ENCODE measurements around the gene CEBPZOS.
"Not testable (repeated sequence)": the region's sequence is repeated elsewhere in the genome, so short reads cannot be mapped to it uniquely, and the experiment has no call there.

Gene CEBPZOS

DNA sequence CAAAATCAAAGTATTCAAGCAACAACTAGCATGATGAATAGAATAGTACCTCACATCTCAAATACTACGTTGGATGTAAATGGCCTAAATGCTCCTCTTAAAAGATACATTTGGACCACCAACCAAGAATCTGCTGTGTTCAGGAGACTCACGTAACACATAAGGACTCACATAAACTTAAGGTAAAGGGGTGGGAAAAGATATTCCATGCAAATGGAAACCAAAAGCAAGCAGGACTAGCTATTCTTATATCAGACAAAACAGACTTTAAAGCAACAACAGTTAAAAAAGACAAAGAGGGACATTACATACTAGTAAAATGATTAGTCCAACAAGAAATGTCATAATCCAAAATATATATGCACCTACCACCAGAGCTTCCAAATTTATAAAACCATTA lies 10.5 kb downstream of the CEBPZOS start:
- not testable (repeated sequence) for H3K79me1 ChIP-seq (replicated peaks; ENCODE audit: low read length, poor library complexity, severe bottlenecking); H2BK15ac ChIP-seq (ENCODE audit: low read depth, poor library complexity, severe bottlenecking); H4K8ac ChIP-seq (ENCODE audit: low read length); H2AK5ac ChIP-seq (ENCODE audit: low read length, severe bottlenecking); H3K9ac ChIP-seq (ENCODE audit: low read length); H2BK120ac ChIP-seq (ENCODE audit: low read depth, low read length); H3K4me2 ChIP-seq (ENCODE audit: low read length, poor library complexity, severe bottlenecking); H3K4me1 ChIP-seq (ENCODE audit: control insufficient read depth, insufficient read depth, low read depth, low read length); H2BK5ac ChIP-seq (ENCODE audit: low read depth, low read length, poor library complexity, severe bottlenecking); H2AFZ ChIP-seq (ENCODE audit: low read depth, low read length); H3K4ac ChIP-seq (ENCODE audit: low read depth in 1 of 2, low read length in 2 of 2); H2BK12ac ChIP-seq (ENCODE audit: low read length in 2 of 2); H3K18ac ChIP-seq (ENCODE audit: low read depth in 1 of 2, low read length in 2 of 2); H3K14ac ChIP-seq (ENCODE audit: low read length in 2 of 2); H3K23ac ChIP-seq (ENCODE audit: low read length in 2 of 2); H4K91ac ChIP-seq (ENCODE audit: low read length); H3K27ac ChIP-seq (ENCODE audit: low read length, poor library complexity, severe bottlenecking); H3K27me3 ChIP-seq (ENCODE audit: control insufficient read depth in 1 of 2, insufficient read depth in 1 of 2, low read length in 2 of 2); H3K4me3 ChIP-seq (ENCODE audit: insufficient read depth in 1 of 2, low read depth in 1 of 2, low read length in 2 of 2); DNase-seq
- 97% methylated on average over 2 of the region's 2 CpGs for WGBS
- Histone ChIP-seq H3K36me3 (ENCODE audit: control insufficient read depth in 1 of 2, insufficient read depth in 2 of 2, low read depth in 1 of 2, low read length in 2 of 2) (peaks cover 13 to 95% of the 10 kb centered on the region in 2 experiments), H3K9me3 (ENCODE audit: control insufficient read depth, low read length) (peaks cover 37% of the 10 kb centered on the region)

DNA sequence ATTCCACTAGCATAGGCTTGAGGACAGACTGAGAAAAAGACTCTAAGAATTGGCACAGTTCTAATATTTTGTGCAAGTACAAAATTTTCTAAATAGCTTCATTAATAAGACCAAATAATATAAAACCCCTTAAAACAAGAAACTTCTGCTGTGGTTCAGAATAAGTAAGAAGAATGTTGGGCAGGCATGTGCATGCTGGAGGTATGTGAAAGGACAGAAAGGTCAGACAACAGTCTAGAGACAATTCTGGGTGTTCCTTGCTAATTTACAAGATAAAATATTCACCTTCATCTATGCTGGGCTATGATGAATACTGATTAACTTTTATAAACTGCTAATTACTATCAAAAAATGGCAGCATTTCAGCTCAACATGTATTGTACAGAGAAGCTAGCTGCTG lies 14.9 kb downstream of the CEBPZOS start:
- H2AFZ ChIP-seq (ENCODE audit: low read depth, low read length): no peak overlapping the region
- H3K4me2 ChIP-seq (ENCODE audit: low read length, poor library complexity, severe bottlenecking): no peak overlapping the region
- peak overlapping the region; percentile 72 for H3K27ac ChIP-seq (ENCODE audit: low read length, poor library complexity, severe bottlenecking)
- H2BK12ac ChIP-seq (ENCODE audit: low read length in 2 of 2): no peak overlapping the region
- no peak overlapping the region for H2AK5ac ChIP-seq (ENCODE audit: low read length, severe bottlenecking)
- H2BK5ac ChIP-seq (ENCODE audit: low read depth, low read length, poor library complexity, severe bottlenecking): no peak overlapping the region
- H4K91ac ChIP-seq (ENCODE audit: low read length): no peak overlapping the region
- no peak for DNase-seq
- H4K8ac ChIP-seq (ENCODE audit: low read length): no peak overlapping the region
- no peak overlapping the region for H3K4me3 ChIP-seq (ENCODE audit: insufficient read depth in 1 of 2, low read depth in 1 of 2, low read length in 2 of 2)
- no peak overlapping the region for H3K14ac ChIP-seq (ENCODE audit: low read length in 2 of 2)
- no peaks in the 10 kb centered on the region for H3K27me3 ChIP-seq (ENCODE audit: control insufficient read depth in 1 of 2, insufficient read depth in 1 of 2, low read length in 2 of 2)
- H3K9me3 ChIP-seq (ENCODE audit: control insufficient read depth, low read length): peaks cover 26% of the 10 kb centered on the region
- no peak overlapping the region for H3K4ac ChIP-seq (ENCODE audit: low read depth in 1 of 2, low read length in 2 of 2)
- H2BK15ac ChIP-seq (ENCODE audit: low read depth, poor library complexity, severe bottlenecking): no peak overlapping the region
- no peak overlapping the region for H2BK120ac ChIP-seq (ENCODE audit: low read depth, low read length)
- H3K18ac ChIP-seq (ENCODE audit: low read depth in 1 of 2, low read length in 2 of 2): no peak overlapping the region
- no peak overlapping the region for H3K23ac ChIP-seq (ENCODE audit: low read length in 2 of 2)
- peaks cover 7% of the 10 kb centered on the region for H3K79me1 ChIP-seq (replicated peaks; ENCODE audit: low read length, poor library complexity, severe bottlenecking)
- peaks cover 2% of the 10 kb centered on the region for H3K4me1 ChIP-seq (ENCODE audit: control insufficient read depth, insufficient read depth, low read depth, low read length)
- no peak overlapping the region for H3K9ac ChIP-seq (ENCODE audit: low read length)
- H3K36me3 ChIP-seq (ENCODE audit: control insufficient read depth in 1 of 2, insufficient read depth in 2 of 2, low read depth in 1 of 2, low read length in 2 of 2): peaks cover 7 to 97% of the 10 kb centered on the region in 2 experiments

DNA sequence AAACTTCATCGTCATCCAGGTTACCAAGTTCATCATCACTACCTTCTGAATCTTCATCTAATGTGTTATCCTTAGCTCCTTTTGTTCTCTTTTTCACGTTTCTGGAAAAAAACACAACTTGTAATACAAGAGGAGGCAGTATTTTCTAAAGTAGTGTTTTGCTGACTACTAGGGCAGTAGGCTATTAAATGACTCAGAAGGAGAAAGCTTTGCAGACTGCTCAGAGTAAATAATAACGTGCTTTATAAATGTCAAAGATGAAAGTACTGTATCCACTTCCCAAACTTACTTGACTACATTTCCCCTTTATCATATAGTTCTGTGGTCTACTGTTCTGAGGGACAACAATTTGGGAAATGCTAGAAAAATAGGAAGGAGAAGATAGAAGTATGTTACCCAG lies 15.6 kb downstream of the CEBPZOS start:
- H4K91ac ChIP-seq (ENCODE audit: low read length): no peak overlapping the region
- no peak overlapping the region for H3K18ac ChIP-seq (ENCODE audit: low read depth in 1 of 2, low read length in 2 of 2)
- 93% methylated on average over 2 of the region's 3 CpGs for WGBS
- H3K79me1 ChIP-seq (replicated peaks; ENCODE audit: low read length, poor library complexity, severe bottlenecking): peaks cover 5% of the 10 kb centered on the region
- no peak for DNase-seq
- H2BK120ac ChIP-seq (ENCODE audit: low read depth, low read length): no peak overlapping the region
- H2BK15ac ChIP-seq (ENCODE audit: low read depth, poor library complexity, severe bottlenecking): no peak overlapping the region
- no peak overlapping the region for H3K4me2 ChIP-seq (ENCODE audit: low read length, poor library complexity, severe bottlenecking)
- peak overlapping the region; percentile 72 for H3K27ac ChIP-seq (ENCODE audit: low read length, poor library complexity, severe bottlenecking)
- H3K9ac ChIP-seq (ENCODE audit: low read length): no peak overlapping the region
- H3K27me3 ChIP-seq (ENCODE audit: control insufficient read depth in 1 of 2, insufficient read depth in 1 of 2, low read length in 2 of 2): no peaks in the 10 kb centered on the region
- no peak overlapping the region for H4K8ac ChIP-seq (ENCODE audit: low read length)
- no peak overlapping the region for H2BK5ac ChIP-seq (ENCODE audit: low read depth, low read length, poor library complexity, severe bottlenecking)
- no peak overlapping the region for H2AFZ ChIP-seq (ENCODE audit: low read depth, low read length)
- no peak overlapping the region for H3K14ac ChIP-seq (ENCODE audit: low read length in 2 of 2)
- H2BK12ac ChIP-seq (ENCODE audit: low read length in 2 of 2): no peak overlapping the region
- H3K4me1 ChIP-seq (ENCODE audit: control insufficient read depth, insufficient read depth, low read depth, low read length): peaks cover 2% of the 10 kb centered on the region
- no peak overlapping the region for H3K4me3 ChIP-seq (ENCODE audit: insufficient read depth in 1 of 2, low read depth in 1 of 2, low read length in 2 of 2)
- H3K4ac ChIP-seq (ENCODE audit: low read depth in 1 of 2, low read length in 2 of 2): no peak overlapping the region
- peaks cover 5 to 97% of the 10 kb centered on the region in 2 experiments for H3K36me3 ChIP-seq (ENCODE audit: control insufficient read depth in 1 of 2, insufficient read depth in 2 of 2, low read depth in 1 of 2, low read length in 2 of 2)
- no peak overlapping the region for H3K23ac ChIP-seq (ENCODE audit: low read length in 2 of 2)
- H3K9me3 ChIP-seq (ENCODE audit: control insufficient read depth, low read length): peaks cover 20% of the 10 kb centered on the region
- no peak overlapping the region for H2AK5ac ChIP-seq (ENCODE audit: low read length, severe bottlenecking)

DNA sequence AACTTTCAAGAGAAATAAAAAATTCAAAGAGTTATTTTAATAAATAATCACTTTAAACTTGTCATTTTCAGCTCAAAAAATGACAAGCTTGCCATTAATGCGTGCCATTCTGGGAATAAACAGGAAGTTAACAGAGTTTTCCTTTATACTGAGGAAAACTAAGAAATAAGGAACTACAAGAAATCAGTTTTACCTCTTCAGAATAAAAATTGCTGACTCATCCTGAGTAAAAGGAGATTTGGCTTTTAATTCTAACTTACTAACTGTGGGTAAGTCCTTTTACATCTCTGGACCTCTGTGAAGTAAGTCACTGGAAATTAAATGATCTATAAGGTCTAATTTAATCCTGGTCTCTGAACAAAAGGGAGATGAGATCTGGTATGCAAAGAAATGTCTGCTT lies 19.0 kb downstream of the CEBPZOS start:
- peaks cover 8% of the 10 kb centered on the region for H3K79me1 ChIP-seq (replicated peaks; ENCODE audit: low read length, poor library complexity, severe bottlenecking)
- no peak overlapping the region for H3K4ac ChIP-seq (ENCODE audit: low read depth in 1 of 2, low read length in 2 of 2)
- H3K9me3 ChIP-seq (ENCODE audit: control insufficient read depth, low read length): no peaks in the 10 kb centered on the region
- DNase-seq: no peak
- no peak overlapping the region for H2AK5ac ChIP-seq (ENCODE audit: low read length, severe bottlenecking)
- H2BK120ac ChIP-seq (ENCODE audit: low read depth, low read length): no peak overlapping the region
- H4K8ac ChIP-seq (ENCODE audit: low read length): no peak overlapping the region
- H2BK12ac ChIP-seq (ENCODE audit: low read length in 2 of 2): no peak overlapping the region
- H3K27me3 ChIP-seq (ENCODE audit: control insufficient read depth in 1 of 2, insufficient read depth in 1 of 2, low read length in 2 of 2): no peaks in the 10 kb centered on the region
- no peak overlapping the region for H3K4me2 ChIP-seq (ENCODE audit: low read length, poor library complexity, severe bottlenecking)
- H2AFZ ChIP-seq (ENCODE audit: low read depth, low read length): no peak overlapping the region
- peaks cover 2% of the 10 kb centered on the region for H3K4me1 ChIP-seq (ENCODE audit: control insufficient read depth, insufficient read depth, low read depth, low read length)
- H3K23ac ChIP-seq (ENCODE audit: low read length in 2 of 2): no peak overlapping the region
- no CpG with 5 or more reads among the region's 1 CpG for WGBS
- H2BK15ac ChIP-seq (ENCODE audit: low read depth, poor library complexity, severe bottlenecking): no peak overlapping the region
- peak overlapping the region; percentile 55 for H3K9ac ChIP-seq (ENCODE audit: low read length)
- no peak overlapping the region for H3K14ac ChIP-seq (ENCODE audit: low read length in 2 of 2)
- no peak overlapping the region for H4K91ac ChIP-seq (ENCODE audit: low read length)
- no peak overlapping the region for H3K27ac ChIP-seq (ENCODE audit: low read length, poor library complexity, severe bottlenecking)
- H3K36me3 ChIP-seq (ENCODE audit: control insufficient read depth in 1 of 2, insufficient read depth in 2 of 2, low read depth in 1 of 2, low read length in 2 of 2): peaks cover 8 to 90% of the 10 kb centered on the region in 2 experiments
- H3K4me3 ChIP-seq (ENCODE audit: insufficient read depth in 1 of 2, low read depth in 1 of 2, low read length in 2 of 2): no peak overlapping the region
- no peak overlapping the region for H2BK5ac ChIP-seq (ENCODE audit: low read depth, low read length, poor library complexity, severe bottlenecking)
- no peak overlapping the region for H3K18ac ChIP-seq (ENCODE audit: low read depth in 1 of 2, low read length in 2 of 2)

Measured in mesenchymal stem cell (in vitro differentiated cells and primary cell).